ENCODE results near the gene TALDO1. TPM values are rescaled to one million over a fixed set of nuclear protein-coding genes. Genes with fewer than 3 reads are reported as not detected.

Gene TALDO1
- total and polyA plus RNA-seq, 2 donors (not counting 3 experiments of a cell fraction or from before 2014, with no cell fraction given): 211 to 294 TPM

- intact Hi-C loops (cut with micrococcal nuclease): no loop called here
- Histone ChIP-seq H3K9ac (replicated peaks; ENCODE audit: extremely low read depth, insufficient read depth, low read length) (no peak overlapping the region), H3K27ac (ENCODE audit: insufficient read depth, low read depth, low read length) (no peak overlapping the region), H2AFZ (ENCODE audit: low read depth, low read length) (no peak overlapping the region), H4K20me1 (replicated peaks; ENCODE audit: control insufficient read depth, extremely low read depth, insufficient read depth, low read length) (no peaks in the 10 kb centered on the region), H3K4me1 (ENCODE audit: control insufficient read depth, extremely low read depth, insufficient read depth, low read length) (no peaks in the 10 kb centered on the region), H3K4me2 (ENCODE audit: insufficient read depth, low read length) (no peak overlapping the region), H3K9me3 (replicated peaks; ENCODE audit: control insufficient read depth, insufficient read depth, low read length) (no peaks in the 10 kb centered on the region), H3K27me3 (ENCODE audit: control insufficient read depth in 2 of 2, insufficient read depth in 2 of 2, low read length in 2 of 2) (no peaks in the 10 kb centered on the region), H3K36me3 (ENCODE audit: control insufficient read depth in 2 of 2, extremely low read depth in 1 of 2, insufficient read depth in 2 of 2, low read length in 2 of 2) (no peaks in the 10 kb centered on the region), H3K79me2 (ENCODE audit: control insufficient read depth, insufficient read depth, low read length) (no peaks in the 10 kb centered on the region), H3K9me1 (replicated peaks; ENCODE audit: control insufficient read depth, extremely low read depth, insufficient read depth, low read length) (no peaks in the 10 kb centered on the region), H3K4me3 (replicated peaks in 1 of 3; ENCODE audit: insufficient read depth in 1 of 3, low read depth in 1 of 3, low read length in 3 of 3) (no peak overlapping the region)
- FAIRE-seq (no peak), DNase-seq (ENCODE audit: low read depth, low spot score) (no peak)
- CTCF ChIA-PET: no interaction called here
- TF ChIP-seq FOS (IDR thresholded peaks at IDR 0.05; ENCODE audit: borderline replicate concordance, insufficient read depth, low read length) (no peak), GATA2 (IDR thresholded peaks at IDR 0.05; ENCODE audit: insufficient read depth, insufficient read length, low read depth, low read length) (no peak), EZH2 (IDR thresholded peaks at IDR 0.05; ENCODE audit: borderline replicate concordance, low read depth, low read length, severe bottlenecking) (no peak), POLR2A (IDR thresholded peaks at IDR 0.05; ENCODE audit: low read depth, low read length) (no peak), POLR2AphosphoS5 (IDR thresholded peaks at IDR 0.05; ENCODE audit: insufficient read depth, low read depth, low read length) (no peak)
- dilution Hi-C loops (cut with MboI; ENCODE audit: extremely low pct_ligation_motif_present, low sequenced_read_pairs): no loop called here
- no TSS peak for BruUV-seq (replicated peaks)
- POLR2A ChIA-PET: no interaction called here
These were observed 32.8 kb upstream of the TALDO1 start for GRCh38 chr11:714436-714835.

- H3K79me2 ChIP-seq (ENCODE audit: control insufficient read depth, insufficient read depth, low read length): no peaks in the 10 kb centered on the region
- intact Hi-C loops (cut with micrococcal nuclease): no loop called here
- BruUV-seq (replicated peaks): no TSS peak
- H3K4me2 ChIP-seq (ENCODE audit: insufficient read depth, low read length): no peak overlapping the region
- H3K4me3 ChIP-seq (replicated peaks in 1 of 3; ENCODE audit: insufficient read depth in 1 of 3, low read depth in 1 of 3, low read length in 3 of 3): no peak overlapping the region
- peaks cover 12 to 15% of the 10 kb centered on the region in 2 experiments for H3K27me3 ChIP-seq (ENCODE audit: control insufficient read depth in 2 of 2, insufficient read depth in 2 of 2, low read length in 2 of 2)
- H3K9me3 ChIP-seq (replicated peaks; ENCODE audit: control insufficient read depth, insufficient read depth, low read length): no peaks in the 10 kb centered on the region
- no peaks in the 10 kb centered on the region for H3K36me3 ChIP-seq (ENCODE audit: control insufficient read depth in 2 of 2, extremely low read depth in 1 of 2, insufficient read depth in 2 of 2, low read length in 2 of 2)
- H2AFZ ChIP-seq (ENCODE audit: low read depth, low read length): no peak overlapping the region
- dilution Hi-C loops (cut with MboI; ENCODE audit: extremely low pct_ligation_motif_present, low sequenced_read_pairs): no loop called here
- no peaks in the 10 kb centered on the region for H3K9me1 ChIP-seq (replicated peaks; ENCODE audit: control insufficient read depth, extremely low read depth, insufficient read depth, low read length)
- no peak for FAIRE-seq
- H3K4me1 ChIP-seq (ENCODE audit: control insufficient read depth, extremely low read depth, insufficient read depth, low read length): peaks cover 3% of the 10 kb centered on the region
- no peaks in the 10 kb centered on the region for H4K20me1 ChIP-seq (replicated peaks; ENCODE audit: control insufficient read depth, extremely low read depth, insufficient read depth, low read length)
- no peak overlapping the region for H3K27ac ChIP-seq (ENCODE audit: insufficient read depth, low read depth, low read length)
- DNase-seq (ENCODE audit: low read depth, low spot score): no peak
- H3K9ac ChIP-seq (replicated peaks; ENCODE audit: extremely low read depth, insufficient read depth, low read length): no peak overlapping the region
- ChIA-PET CTCF (interaction anchor here (1.2 to 2.0 kb wide), 4 partner anchors 12 to 165 kb away, joined by 4 to 8 read pairs (median 6); partner anchors contain the start of genes DEAF1 and TMEM80), POLR2A (no interaction called here)
- TF ChIP-seq GATA2 (IDR thresholded peaks at IDR 0.05; ENCODE audit: insufficient read depth, insufficient read length, low read depth, low read length) (no peak), EZH2 (IDR thresholded peaks at IDR 0.05; ENCODE audit: borderline replicate concordance, low read depth, low read length, severe bottlenecking) (no peak), MYC (IDR thresholded peaks at IDR 0.05; ENCODE audit: low read depth, low read length) (no peak), MAX (IDR thresholded peaks at IDR 0.05; ENCODE audit: insufficient read depth, insufficient read length) (no peak), JUN (IDR thresholded peaks at IDR 0.05; ENCODE audit: borderline replicate concordance, insufficient read depth, insufficient read length, low read depth) (no peak), POLR2AphosphoS5 (IDR thresholded peaks at IDR 0.05; ENCODE audit: insufficient read depth, low read depth, low read length) (no peak), CTCF (IDR thresholded peaks at IDR 0.05; ENCODE audit: extremely low read depth in 1 of 2, insufficient read depth in 1 of 2, low read depth in 1 of 2, low read length in 2 of 2) (no peak), FOS (IDR thresholded peaks at IDR 0.05; ENCODE audit: borderline replicate concordance, insufficient read depth, low read length) (no peak)
These were observed 27.8 kb upstream of the TALDO1 start for GRCh38 chr11:719214-720016.

Data from endothelial cell of umbilical vein (primary cell).